ENCODE results near the gene TMEM43. TPM values are rescaled to one million over a fixed set of nuclear protein-coding genes. Genes with fewer than 3 reads are reported as not detected.

Gene TMEM43
- total RNA-seq, 1 donor from 2014 or later = 56.3 TPM

- DNase-seq (ENCODE audit: low read depth) = no peak
- no peak for TF ChIP-seq CTCF (conservative IDR thresholded peaks at IDR 0.05; ENCODE audit: low read depth, low read length)
- no peak overlapping the region for H3K4me3 ChIP-seq (ENCODE audit: low read depth, low read length)
These were observed 32.1 kb downstream of the TMEM43 start for GRCh38 chr3:14156843-14157561.

GRCh38 chr3:14157951-14158350 is 33.1 kb downstream of the TMEM43 start:
- no peak overlapping the region for H3K4me3 ChIP-seq (ENCODE audit: low read depth, low read length)
- TF ChIP-seq CTCF (conservative IDR thresholded peaks at IDR 0.05; ENCODE audit: low read depth, low read length) = no peak
- DNase-seq (ENCODE audit: low read depth) = no peak

GRCh38 chr3:14158370-14158769 is 33.5 kb downstream of the TMEM43 start:
- H3K4me3 ChIP-seq (ENCODE audit: low read depth, low read length) = no peak overlapping the region
- no peak for DNase-seq (ENCODE audit: low read depth)
- TF ChIP-seq CTCF (conservative IDR thresholded peaks at IDR 0.05; ENCODE audit: low read depth, low read length) = no peak

- TF ChIP-seq CTCF (conservative IDR thresholded peaks at IDR 0.05; ENCODE audit: low read depth, low read length) = no peak
These were observed 34.6 kb downstream of the TMEM43 start for GRCh38 chr3:14159426-14159825.

GRCh38 chr3:14161282-14161681 is 36.4 kb downstream of the TMEM43 start:
- H3K4me3 ChIP-seq (ENCODE audit: low read depth, low read length) = no peak overlapping the region
- DNase-seq (ENCODE audit: low read depth) = no peak
- TF ChIP-seq CTCF (conservative IDR thresholded peaks at IDR 0.05; ENCODE audit: low read depth, low read length) = no peak

More at GRCh38 chr3:14159426-14159825, 34.6 kb downstream of the TMEM43 start:
- no peak overlapping the region for H3K4me3 ChIP-seq (ENCODE audit: low read depth, low read length)
- no peak for DNase-seq (ENCODE audit: low read depth)

GRCh38 chr3:14162178-14162577 is 37.3 kb downstream of the TMEM43 start:
- DNase-seq (ENCODE audit: low read depth) = no peak
- no peak for TF ChIP-seq CTCF (conservative IDR thresholded peaks at IDR 0.05; ENCODE audit: low read depth, low read length)
- no peak overlapping the region for H3K4me3 ChIP-seq (ENCODE audit: low read depth, low read length)

Data from epithelial cell of proximal tubule (primary cell).